Vagina (tissue), 2 donors: ENCODE results near the gene ABCB8. TPM values are rescaled to one million over a fixed set of nuclear protein-coding genes. Genes with fewer than 3 reads are reported as not detected.

Experiments
- DNase-seq, 2 donors: peaks; one replicate each; pipeline ENCODE4 v3.0.0-alpha.2; 2017; ENCODE audit errors: extremely low spot score in 2 of 2
- H3K27ac ChIP-seq: fragments of 200-600 bp; sonication (generic); one replicate; pipeline ENCODE4 v1.5.1; 2019
- H3K27me3 ChIP-seq: fragments of 200-600 bp; sonication (generic); one replicate; pipeline ENCODE4 v1.5.1; 2019
- H3K36me3 ChIP-seq, 2 donors: fragments of 200-600 bp; sonication (generic); one replicate each; pipeline ENCODE4 v1.5.1; 2017 to 2019
- H3K4me1 ChIP-seq: fragments of 200-600 bp; sonication (generic); one replicate; pipeline ENCODE4 v1.5.1; 2019
- H3K4me3 ChIP-seq, 2 donors: fragments of 200-600 bp; sonication (generic); 1 replicate in 1 of 2; 2 replicates in 1 of 2; pipeline ENCODE4 v1.5.1; 2016 to 2019
- H3K9me3 ChIP-seq: fragments of 200-600 bp; sonication (generic); one replicate; pipeline ENCODE4 v1.5.1; 2019
- POLR2A ChIP-seq, 2 donors: fragments of 450-650 bp; IDR thresholded peaks; one replicate each; pipeline ENCODE4 v1.6.1; 2017; ENCODE audit warnings: antibody characterized with exemption in 2 of 2, mild to moderate bottlenecking in 2 of 2, moderate library complexity in 2 of 2
- POLR2AphosphoS5 ChIP-seq, 2 donors: sonication (generic); formaldehyde crosslinking; IDR thresholded peaks; one replicate each; pipeline ENCODE4 v1.9.0; 2017; ENCODE audit warnings: antibody characterized with exemption in 2 of 2, mild to moderate bottlenecking in 2 of 2, low read depth in 1 of 2; ENCODE audit not compliant: insufficient read depth in 1 of 2
- intact Hi-C: fragments of 100-400 bp; cut with DNase I; formaldehyde crosslinking; loops from one replicate; pipeline ENCODE4 v1.15.1; 2023
- total RNA-seq: library from RNA; depleted of rRNA; stranded (reverse); fragments of >200 nt; gene quantifications from one replicate; pipeline ENCODE4 v1.2.3, GENCODE V29; 2016
- TF ChIP-seq, protein P1 (sequence below), 3 experiments: fragments of 450-650 bp in 2 of 3; fragments of 200-600 bp in 1 of 3; sonication (generic) in 1 of 3; IDR thresholded peaks; one replicate each; pipeline ENCODE4 v1.5.1; 2017 to 2019; ENCODE audit warnings: antibody characterized with exemption in 3 of 3, mild to moderate bottlenecking in 2 of 3, moderate library complexity in 2 of 3

ABCB8 gene
- total RNA-seq, 1 donor from 2014 or later, result 38.3 TPM

DNA sequence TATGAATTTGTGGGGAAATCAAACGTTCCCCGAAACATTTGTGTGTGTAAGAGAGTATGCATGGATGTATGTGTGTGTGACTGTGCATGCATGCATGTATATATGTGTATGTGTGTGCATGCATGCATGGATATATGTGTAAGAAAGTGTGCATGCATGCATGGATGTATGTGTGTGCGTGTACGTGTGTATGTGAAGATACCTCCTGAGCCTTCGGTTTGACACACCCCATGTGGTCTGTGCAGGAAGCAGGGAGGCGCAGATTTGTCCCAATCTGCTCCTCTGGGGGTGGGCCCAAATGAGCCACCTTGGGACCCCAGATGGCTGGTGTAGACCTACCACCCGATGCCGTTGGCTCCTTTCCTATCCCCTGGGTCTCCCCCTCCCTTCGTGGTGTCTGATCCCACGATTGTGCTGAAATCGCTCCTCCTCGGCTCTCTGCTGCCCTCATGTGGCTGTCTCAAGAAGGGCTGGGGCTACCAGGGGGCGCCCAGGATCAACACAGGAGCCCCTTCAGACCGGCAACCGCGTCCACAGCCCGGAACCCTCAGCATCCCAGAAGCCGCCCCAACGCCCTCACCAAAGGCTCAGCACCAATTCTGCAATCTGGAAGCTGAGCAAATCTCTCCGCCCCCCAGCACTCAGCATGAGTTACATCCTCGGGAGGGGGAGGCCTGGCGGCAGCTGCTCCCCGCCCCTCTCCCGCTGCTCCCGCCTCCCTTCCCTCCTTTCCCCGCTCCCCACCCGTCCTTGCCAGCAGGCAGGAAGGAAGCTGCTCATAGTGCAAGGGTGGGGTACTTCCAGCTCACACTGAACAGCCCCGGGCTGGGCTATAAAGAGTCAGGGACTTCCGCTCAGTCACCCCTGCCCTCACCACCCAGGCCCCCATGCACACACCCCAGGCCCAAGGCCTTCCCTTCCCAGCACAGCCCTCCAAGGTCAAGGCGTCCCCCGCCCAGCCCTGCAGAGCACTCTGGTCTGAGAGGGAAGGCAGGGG lies 39.7 kb upstream of the ABCB8 start:
- DNase-seq, result no peak
- Histone ChIP-seq H3K4me1 (peaks cover 19% of the 10 kb centered on the region), H3K27me3 (no peaks in the 10 kb centered on the region), H3K4me3 (peak overlapping the region in 1 of 2 donors; percentile 1), H3K36me3 (no peaks in the 10 kb centered on the region), H3K9me3 (no peaks in the 10 kb centered on the region), H3K27ac (no peak overlapping the region)
- TF ChIP-seq POLR2A (IDR thresholded peaks at IDR 0.05), result no peak
- TF ChIP-seq, protein P1, sequence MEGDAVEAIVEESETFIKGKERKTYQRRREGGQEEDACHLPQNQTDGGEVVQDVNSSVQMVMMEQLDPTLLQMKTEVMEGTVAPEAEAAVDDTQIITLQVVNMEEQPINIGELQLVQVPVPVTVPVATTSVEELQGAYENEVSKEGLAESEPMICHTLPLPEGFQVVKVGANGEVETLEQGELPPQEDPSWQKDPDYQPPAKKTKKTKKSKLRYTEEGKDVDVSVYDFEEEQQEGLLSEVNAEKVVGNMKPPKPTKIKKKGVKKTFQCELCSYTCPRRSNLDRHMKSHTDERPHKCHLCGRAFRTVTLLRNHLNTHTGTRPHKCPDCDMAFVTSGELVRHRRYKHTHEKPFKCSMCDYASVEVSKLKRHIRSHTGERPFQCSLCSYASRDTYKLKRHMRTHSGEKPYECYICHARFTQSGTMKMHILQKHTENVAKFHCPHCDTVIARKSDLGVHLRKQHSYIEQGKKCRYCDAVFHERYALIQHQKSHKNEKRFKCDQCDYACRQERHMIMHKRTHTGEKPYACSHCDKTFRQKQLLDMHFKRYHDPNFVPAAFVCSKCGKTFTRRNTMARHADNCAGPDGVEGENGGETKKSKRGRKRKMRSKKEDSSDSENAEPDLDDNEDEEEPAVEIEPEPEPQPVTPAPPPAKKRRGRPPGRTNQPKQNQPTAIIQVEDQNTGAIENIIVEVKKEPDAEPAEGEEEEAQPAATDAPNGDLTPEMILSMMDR (IDR thresholded peaks at IDR 0.05), result peak; percentile 56 to 82 (median 73)
- peak in 1 of 2 donors; percentile 19 for TF ChIP-seq POLR2AphosphoS5 (IDR thresholded peaks at IDR 0.05; ENCODE audit: insufficient read depth in 1 of 2, low read depth in 1 of 2)
- intact Hi-C loops, result loop anchor here (5.0 kb wide), 1 partner anchor 91 kb away; no protein-coding TSS in a partner anchor

DNA sequence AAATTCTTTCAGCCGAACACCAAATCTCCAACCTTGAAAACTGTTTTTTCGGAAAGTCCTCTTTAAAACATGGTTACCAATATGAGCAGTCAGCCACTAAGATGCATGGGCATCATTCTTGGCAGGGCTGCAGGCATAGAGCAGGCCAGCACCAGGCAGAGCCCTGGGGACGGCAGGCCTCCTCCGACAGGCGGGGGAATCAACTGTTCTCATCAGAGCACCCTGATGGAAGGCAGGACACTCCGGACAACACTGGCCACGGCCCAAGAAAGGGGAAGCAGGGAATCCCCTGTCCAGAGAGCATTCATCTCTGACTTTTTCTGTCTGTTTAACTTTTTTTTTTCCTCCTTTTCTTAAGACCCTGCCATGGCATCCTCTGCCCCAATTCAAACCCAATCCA lies 38.8 kb upstream of the ABCB8 start:
- Histone ChIP-seq H3K27ac (no peak overlapping the region), H3K4me3 (no peak overlapping the region), H3K27me3 (no peaks in the 10 kb centered on the region), H3K4me1 (peaks cover 19% of the 10 kb centered on the region), H3K9me3 (no peaks in the 10 kb centered on the region), H3K36me3 (no peaks in the 10 kb centered on the region)
- intact Hi-C loops, result loop anchor here (5.0 kb wide), 1 partner anchor 92 kb away; no protein-coding TSS in a partner anchor
- no peak for DNase-seq
- no peak for TF ChIP-seq POLR2AphosphoS5 (IDR thresholded peaks at IDR 0.05; ENCODE audit: insufficient read depth in 1 of 2, low read depth in 1 of 2)

DNA sequence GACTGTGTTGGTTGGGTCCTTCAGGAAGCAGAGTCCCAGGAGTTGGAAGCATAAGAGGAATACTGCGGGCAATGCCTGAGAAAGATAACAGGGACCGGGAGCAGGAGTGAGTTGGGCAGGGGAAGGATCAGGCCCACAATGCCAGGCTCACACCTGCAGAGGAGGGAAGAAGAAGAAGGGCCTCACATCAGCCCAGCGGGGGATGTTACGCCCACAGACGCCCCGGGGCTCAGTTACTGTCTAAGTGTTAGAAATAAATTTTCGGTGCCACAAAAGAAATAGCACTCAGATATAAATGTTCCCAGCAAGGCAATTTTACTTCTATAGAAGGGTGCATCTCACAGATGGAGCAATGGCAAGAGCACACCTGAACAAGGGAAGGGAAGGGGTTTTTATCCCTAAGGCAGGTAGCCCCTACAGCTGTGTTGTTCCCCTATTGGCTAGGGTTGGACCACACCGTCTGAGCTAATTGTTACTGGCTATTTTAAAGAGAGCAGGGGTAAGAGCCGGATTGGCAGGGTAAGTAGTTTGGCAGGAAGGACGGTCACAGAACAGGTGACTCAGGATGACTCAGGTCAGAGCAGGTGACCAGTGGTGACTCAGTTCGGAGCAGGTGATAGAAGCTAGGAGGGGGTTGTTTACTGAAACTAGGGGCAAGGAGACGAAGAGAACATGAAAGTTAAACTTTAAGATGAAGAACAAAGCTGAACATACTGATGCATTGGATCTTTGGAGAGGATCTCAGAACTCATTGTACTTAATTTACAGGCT lies 37.6 kb upstream of the ABCB8 start, which contains the start of gene NOS3:
Gene NOS3, plus strand, starts transcription at position 602 of the 771 bp plus-strand sequence. CDS start 2,787 bp downstream, outside the sequence.
- no peaks in the 10 kb centered on the region for H3K9me3 ChIP-seq
- no peaks in the 10 kb centered on the region for H3K27me3 ChIP-seq
- TF ChIP-seq POLR2A (IDR thresholded peaks at IDR 0.05), result no peak
- TF ChIP-seq, protein P1 (IDR thresholded peaks at IDR 0.05), result no peak
- intact Hi-C loops, result no loop called here
- H3K36me3 ChIP-seq, result no peaks in the 10 kb centered on the region
- DNase-seq, result no peak
- H3K4me1 ChIP-seq, result peaks cover 19% of the 10 kb centered on the region
- H3K4me3 ChIP-seq, result no peak within 1 kb of the TSS
- no peak within 1 kb of the TSS for H3K27ac ChIP-seq

DNA sequence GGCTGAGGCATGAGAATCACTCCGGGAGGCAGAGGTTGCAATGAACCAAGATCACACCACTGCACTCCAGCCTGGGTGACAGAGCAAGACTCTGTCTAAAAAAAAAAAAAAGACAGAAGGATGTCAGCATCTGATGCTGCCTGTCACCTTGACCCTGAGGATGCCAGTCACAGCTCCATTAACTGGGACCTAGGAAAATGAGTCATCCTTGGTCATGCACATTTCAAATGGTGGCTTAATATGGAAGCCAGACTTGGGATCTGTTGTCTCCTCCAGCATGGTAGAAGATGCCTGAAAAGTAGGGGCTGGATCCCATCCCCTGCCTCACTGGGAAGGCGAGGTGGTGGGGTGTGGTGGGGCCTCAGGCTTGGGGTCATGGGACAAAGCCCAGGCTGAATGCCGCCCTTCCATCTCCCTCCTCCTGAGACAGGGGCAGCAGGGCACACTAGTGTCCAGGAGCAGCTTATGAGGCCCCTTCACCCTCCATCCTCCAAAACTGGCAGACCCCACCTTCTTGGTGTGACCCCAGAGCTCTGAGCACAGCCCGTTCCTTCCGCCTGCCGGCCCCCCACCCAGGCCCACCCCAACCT lies 36.1 kb upstream of the ABCB8 start:
- intact Hi-C loops, result no loop called here
- TF ChIP-seq, protein P1 (IDR thresholded peaks at IDR 0.05), result no peak
- TF ChIP-seq POLR2A (IDR thresholded peaks at IDR 0.05) (no peak), POLR2AphosphoS5 (IDR thresholded peaks at IDR 0.05; ENCODE audit: insufficient read depth in 1 of 2, low read depth in 1 of 2) (no peak)
- peaks cover 27% of the 10 kb centered on the region for H3K4me1 ChIP-seq
- H3K27me3 ChIP-seq, result no peaks in the 10 kb centered on the region
- no peak overlapping the region for H3K4me3 ChIP-seq
- H3K27ac ChIP-seq, result peak overlapping the region; percentile 20
- DNase-seq, result no peak
- no peaks in the 10 kb centered on the region for H3K9me3 ChIP-seq
- no peaks in the 10 kb centered on the region for H3K36me3 ChIP-seq

DNA sequence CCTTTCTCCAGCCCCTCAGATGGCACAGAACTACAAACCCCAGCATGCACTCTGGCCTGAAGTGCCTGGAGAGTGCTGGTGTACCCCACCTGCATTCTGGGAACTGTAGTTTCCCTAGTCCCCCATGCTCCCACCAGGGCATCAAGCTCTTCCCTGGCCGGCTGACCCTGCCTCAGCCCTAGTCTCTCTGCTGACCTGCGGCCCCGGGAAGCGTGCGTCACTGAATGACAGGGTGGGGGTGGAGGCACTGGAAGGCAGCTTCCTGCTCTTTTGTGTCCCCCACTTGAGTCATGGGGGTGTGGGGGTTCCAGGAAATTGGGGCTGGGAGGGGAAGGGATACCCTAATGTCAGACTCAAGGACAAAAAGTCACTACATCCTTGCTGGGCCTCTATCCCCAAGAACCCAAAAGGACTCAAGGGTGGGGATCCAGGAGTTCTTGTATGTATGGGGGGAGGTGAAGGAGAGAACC lies 35.4 kb upstream of the ABCB8 start:
- Histone ChIP-seq H3K36me3 (no peaks in the 10 kb centered on the region), H3K27me3 (no peaks in the 10 kb centered on the region), H3K27ac (peak overlapping the region; percentile 20), H3K4me1 (peaks cover 27% of the 10 kb centered on the region), H3K4me3 (no peak overlapping the region), H3K9me3 (no peaks in the 10 kb centered on the region)
- no peak for DNase-seq
- TF ChIP-seq POLR2A (IDR thresholded peaks at IDR 0.05) (no peak), POLR2AphosphoS5 (IDR thresholded peaks at IDR 0.05; ENCODE audit: insufficient read depth in 1 of 2, low read depth in 1 of 2) (no peak)
- TF ChIP-seq, protein P1 (IDR thresholded peaks at IDR 0.05), result no peak
- intact Hi-C loops, result no loop called here
